Stimulated activated CD4-positive, alpha-beta T cell treated with anti-CD3 and anti-CD28 coated beads, Interleukin-4, amount 100 ng/mL, for 1 hour (primary cell): Measurements from ENCODE around the gene COQ5.
A peak's percentile ranks its signal among the peaks of the same experiment; 100 is the strongest.

ENCODE experiments used
- DNase-seq: peaks from one replicate; pipeline ENCODE4 v3.0.0-alpha.2; 2020

Gene COQ5

DNA sequence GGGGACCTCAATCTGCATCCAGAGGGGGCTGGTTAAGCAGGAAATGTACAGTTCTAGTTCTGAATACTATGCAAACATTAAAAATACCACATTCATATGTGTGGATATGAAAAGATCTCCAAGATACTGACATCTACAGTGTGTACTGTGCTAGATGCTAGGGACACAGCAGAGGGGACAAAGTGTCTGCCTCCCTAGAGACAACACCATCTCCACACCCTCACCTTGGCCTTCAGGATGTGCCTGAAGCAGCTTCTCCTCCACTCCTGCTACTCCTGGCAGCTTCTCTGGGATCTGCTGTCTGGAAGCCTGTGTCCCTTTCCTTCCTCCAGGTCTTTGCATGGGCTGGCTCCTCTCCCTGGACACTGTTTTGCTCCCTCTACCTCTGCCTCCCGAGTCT, 48.7 kb downstream of the COQ5 start:
- no peak for DNase-seq

GRCh38 chr12:120479458-120479857, 49.5 kb downstream of the COQ5 start:
- DNase-seq, result no peak

- DNase-seq, result no peak
Measured at GRCh38 chr12:120475643-120476042, 53.3 kb downstream of the COQ5 start.

DNA sequence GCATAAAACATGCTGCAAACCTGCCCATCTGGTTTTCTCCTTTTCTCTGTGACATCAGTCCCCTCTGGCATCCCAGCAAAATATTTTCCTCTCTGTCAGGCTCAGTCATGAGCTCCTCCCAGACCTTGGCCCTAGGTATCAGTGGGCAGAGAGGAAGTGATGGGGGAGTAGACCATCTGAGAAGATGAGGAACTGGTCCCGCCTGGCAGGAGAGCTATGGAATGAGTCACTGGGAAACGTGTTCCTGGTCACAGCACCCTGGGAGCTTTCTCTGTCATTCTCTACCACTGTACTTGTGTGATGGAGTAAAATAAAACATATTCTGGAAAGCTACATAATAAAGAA, 54.4 kb downstream of the COQ5 start:
- no peak for DNase-seq

- DNase-seq, result no peak
Measured at GRCh38 chr12:120473807-120474615, 54.9 kb downstream of the COQ5 start.

DNA sequence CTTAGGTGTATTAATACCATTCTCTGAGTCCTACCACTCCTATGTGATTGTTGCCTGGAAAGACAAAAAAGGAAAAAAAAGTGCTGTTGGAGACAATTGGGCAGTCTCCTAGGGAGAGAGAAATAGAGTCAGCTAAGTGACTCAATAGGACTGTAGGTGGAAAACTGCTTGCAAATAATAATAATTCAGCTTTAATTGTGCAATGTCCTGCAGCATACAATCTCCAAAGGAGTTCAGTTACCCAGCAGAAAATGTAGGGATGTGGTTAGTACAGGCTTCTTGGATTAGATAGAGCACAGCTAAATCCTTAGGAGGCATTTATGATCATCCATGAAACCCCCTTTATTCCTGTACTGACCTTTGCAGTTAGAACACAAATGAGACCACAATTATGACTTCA, 56.4 kb downstream of the COQ5 start:
- no peak for DNase-seq

DNA sequence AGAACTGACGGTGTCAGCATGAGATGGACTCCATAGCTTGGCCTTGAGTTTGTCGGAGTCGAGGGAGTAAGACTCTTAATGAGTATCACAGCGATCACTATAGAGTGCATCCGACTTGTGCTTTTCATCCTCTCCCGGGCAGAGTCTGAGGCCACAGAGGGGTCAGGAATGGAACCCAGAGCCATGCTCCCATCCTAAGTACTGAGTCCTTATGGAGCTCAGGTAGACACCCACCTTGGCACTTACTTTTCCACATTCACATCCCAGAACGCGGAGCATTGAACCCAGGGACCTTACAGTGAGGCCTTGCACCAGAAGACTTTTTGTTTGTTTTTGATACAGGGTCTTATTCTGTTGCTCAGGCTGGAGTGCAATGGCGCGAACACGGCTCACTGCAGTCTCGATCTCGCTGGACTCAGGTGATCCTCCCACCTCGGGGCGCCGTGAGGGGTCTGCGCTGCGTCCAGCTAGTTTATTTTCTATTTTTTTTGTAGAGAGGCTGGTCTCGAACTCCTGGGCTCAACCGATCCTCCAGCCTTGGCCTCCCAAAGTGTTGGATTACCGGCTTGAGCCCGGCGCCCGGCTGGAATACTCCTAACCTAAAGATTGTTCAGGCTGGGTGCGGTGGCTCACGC, 58.7 kb downstream of the COQ5 start:
- no peak for DNase-seq

DNA sequence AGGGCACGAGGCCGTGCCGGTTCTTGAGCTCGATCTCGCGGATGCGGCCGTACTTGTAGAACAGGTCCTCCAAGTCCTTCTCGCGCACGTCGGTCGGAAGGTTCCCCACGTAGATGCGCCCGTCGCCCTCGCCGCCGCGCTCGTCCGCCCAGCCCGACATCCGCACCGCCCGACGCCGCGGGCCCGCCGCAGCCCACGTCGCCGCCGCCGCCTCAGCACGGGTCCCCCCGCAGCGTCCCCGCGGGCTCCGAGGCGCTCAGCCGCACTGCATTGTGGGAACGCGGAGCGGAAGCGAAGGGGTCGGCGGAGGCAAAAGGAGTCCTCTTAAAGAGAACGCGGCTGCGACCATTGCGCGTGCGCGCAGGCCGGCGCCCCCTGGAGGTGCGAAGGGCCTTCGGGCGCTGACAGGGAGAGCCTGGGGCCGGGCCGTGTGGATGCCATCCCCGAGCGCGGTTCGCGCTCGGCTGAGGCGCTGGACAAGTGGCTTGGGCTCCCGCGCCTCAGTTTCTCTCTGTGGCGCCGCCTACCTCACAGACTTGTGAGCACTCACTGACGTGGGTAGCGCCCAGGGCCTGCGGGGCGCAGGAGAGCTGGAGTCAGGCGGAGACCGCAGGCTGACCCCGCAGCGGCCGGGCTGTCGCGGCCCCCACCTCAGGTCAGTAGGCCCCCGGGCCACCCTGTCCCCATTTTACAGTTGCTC, 59.4 kb downstream of the COQ5 start, which contains the start of gene SRSF9:
TSS of gene SRSF9 (minus strand) at position 299 of the 700 bp plus-strand sequence. CDS start at position 160, 139 bp downstream.
- DNase-seq, result peak; percentile 98

DNA sequence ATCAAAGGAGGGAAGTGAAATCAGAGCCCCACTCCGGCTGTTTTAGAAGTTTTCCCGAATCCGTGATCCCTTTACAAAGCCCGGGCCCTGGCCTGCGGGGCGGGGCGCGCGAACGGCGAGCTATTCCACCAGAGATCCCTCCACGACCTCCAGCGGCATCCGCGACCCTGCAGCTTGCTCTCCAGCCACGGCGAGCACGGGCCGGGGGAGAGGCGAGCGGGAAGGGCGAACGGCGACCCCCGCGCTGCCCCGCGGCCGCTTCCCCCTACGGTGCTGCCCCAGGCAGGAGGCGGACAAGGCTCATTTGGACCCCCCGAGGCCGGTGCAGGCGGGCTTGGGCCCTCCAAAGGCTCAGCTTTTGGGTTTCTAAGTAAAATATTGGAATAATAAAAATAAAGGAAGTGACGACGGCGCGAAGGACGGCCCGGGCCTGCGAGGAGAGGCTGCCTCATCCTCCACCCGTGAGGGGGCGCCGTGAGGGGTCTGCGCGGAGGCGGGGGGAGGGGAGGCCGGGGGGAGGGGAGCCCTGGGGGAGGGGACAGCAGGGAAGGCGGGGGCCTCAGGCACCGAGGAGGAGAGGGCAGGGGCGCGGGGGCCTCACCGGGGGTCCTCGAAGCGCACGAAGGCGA, 60.0 kb downstream of the COQ5 start:
- peak; percentile 59 for DNase-seq

DNA sequence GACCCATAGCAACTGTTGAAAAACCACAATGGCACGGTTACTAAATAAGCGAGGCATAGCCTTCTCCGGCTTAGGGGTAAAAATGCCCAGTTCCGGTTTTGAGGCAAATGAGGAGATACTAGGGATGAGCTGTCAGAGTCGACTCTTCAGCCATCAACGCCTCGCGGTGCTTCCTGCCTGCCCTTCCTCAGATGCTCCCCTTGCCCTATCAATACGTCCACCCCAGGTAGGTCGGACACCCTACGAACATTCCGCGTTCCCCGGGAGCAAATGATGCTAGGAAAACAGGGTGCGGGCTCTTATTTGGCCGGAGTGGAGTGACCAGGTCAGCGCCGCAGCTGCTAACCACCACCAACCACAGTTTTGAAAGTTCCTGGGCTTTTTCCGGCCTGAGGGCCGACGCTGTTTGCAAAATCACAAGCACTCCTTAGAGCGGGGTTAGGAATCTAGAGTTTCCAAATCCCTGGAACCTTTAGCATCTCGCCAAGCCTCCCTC, 60.6 kb downstream of the COQ5 start:
- DNase-seq, result peak; percentile 18

- DNase-seq, result no peak
Measured at GRCh38 chr12:120467439-120467838, 61.5 kb downstream of the COQ5 start.

GRCh38 chr12:120466560-120467315, 62.2 kb downstream of the COQ5 start:
- peak; percentile 41 for DNase-seq

- DNase-seq, result no peak
Measured at GRCh38 chr12:120465756-120466155, 63.2 kb downstream of the COQ5 start.

DNA sequence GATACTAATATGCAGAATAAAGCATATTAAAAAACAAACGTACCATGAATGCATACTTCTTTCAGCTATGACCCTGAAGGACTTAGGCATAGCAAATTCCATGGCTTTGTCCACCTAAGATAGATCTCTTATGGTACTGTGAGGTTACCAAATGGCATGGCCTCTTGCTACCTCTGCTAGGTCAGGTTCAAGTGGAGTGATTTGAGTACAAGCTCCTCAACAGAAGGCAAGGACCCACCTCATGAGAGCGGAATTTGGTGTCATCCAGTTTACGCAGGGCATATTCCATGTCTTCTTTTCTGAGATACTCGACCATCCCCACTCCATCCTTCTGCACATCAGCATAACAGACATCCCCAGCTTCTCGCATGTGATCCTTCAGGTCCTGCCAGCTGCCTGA, 65.2 kb downstream of the COQ5 start:
- no peak for DNase-seq

DNA sequence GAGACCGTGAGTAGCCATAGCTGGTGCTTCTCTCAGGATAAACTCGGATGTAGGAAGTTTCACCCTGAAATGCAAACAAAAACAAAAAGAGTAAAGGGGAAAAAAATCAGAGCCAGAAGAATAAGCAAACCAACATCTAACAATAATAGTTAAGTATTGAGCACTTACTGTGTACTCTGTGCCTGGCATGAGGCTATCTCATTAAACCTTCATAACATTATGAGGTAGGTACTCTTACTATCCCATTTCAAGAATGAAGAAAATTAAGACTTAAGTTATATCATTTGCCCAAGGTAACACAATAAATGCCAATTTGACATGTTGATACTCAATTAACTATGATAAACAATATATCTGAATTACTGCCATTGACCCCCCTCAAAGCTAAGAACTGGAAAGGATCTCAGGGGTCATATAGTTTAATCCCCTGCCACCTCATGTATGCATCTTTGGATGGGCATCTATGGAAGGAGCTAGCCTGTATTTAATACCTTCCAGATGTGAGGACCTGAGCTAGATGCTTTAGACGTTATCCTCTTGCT, 66.8 kb downstream of the COQ5 start:
- no peak for DNase-seq

GRCh38 chr12:120460157-120460556, 68.8 kb downstream of the COQ5 start:
- no peak for DNase-seq

GRCh38 chr12:120457133-120457532, 71.8 kb downstream of the COQ5 start:
- DNase-seq, result no peak

GRCh38 chr12:120455302-120455701, 73.7 kb downstream of the COQ5 start:
- no peak for DNase-seq

DNA sequence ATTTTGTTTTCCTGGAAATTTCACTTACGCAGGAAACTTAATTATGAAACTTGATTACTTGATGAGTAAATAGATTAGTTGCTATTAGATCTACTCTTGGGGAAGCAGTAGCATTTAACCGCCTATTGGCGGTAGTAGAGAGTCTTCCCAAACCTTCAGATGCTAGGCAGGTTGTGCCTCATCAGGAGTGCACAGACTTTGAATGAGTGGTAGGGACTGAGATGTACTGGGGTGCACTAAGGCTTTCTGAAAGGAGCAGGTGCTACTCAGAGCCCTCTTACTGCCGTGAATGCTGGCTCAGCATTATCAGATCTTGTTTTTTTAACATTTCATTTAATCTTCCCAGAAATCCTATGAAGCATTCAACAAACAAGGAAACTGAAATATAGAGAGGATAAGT, 75.0 kb downstream of the COQ5 start:
- no peak for DNase-seq
